Measurements from ENCODE around the gene KIAA0232.

KIAA0232 gene

GRCh38 chr4:6849691-6850090, 67.2 kb downstream of the KIAA0232 start (continued):
- TF ChIP-seq PATZ1 (CRISPR knock-in tag; IDR thresholded peaks at IDR 0.05; ENCODE audit: borderline replicate concordance) (no peak), TOX (CRISPR knock-in tag; IDR thresholded peaks at IDR 0.05; ENCODE audit: borderline replicate concordance) (no peak)

- TF ChIP-seq CSRNP3 (CRISPR knock-in tag; IDR thresholded peaks at IDR 0.05): no peak
- no peak for TF ChIP-seq ZC3H10 (CRISPR knock-in tag; IDR thresholded peaks at IDR 0.05)
- no peak for TF ChIP-seq OSR1 (CRISPR knock-in tag; IDR thresholded peaks at IDR 0.05)
- no peak for TF ChIP-seq ZFP3 (CRISPR knock-in tag; IDR thresholded peaks at IDR 0.05)
- TF ChIP-seq CREB5 (CRISPR knock-in tag; IDR thresholded peaks at IDR 0.05; ENCODE audit: low read depth): no peak
- TF ChIP-seq ISL1 (CRISPR knock-in tag; IDR thresholded peaks at IDR 0.05): no peak
- no peak for TF ChIP-seq ZNF565 (CRISPR knock-in tag; conservative IDR thresholded peaks at IDR 0.05; ENCODE audit: low read depth)
- no peak for TF ChIP-seq GLIS3 (CRISPR knock-in tag; IDR thresholded peaks at IDR 0.05)
- TF ChIP-seq RARB (CRISPR knock-in tag; IDR thresholded peaks at IDR 0.05): no peak
- no peak for TF ChIP-seq ARNTL (CRISPR knock-in tag; IDR thresholded peaks at IDR 0.05; ENCODE audit: borderline replicate concordance, low read depth)
- TF ChIP-seq TCF4 (CRISPR knock-in tag; IDR thresholded peaks at IDR 0.05; ENCODE audit: borderline replicate concordance): no peak
- no peak for TF ChIP-seq PATZ1 (CRISPR knock-in tag; IDR thresholded peaks at IDR 0.05; ENCODE audit: borderline replicate concordance)
- TF ChIP-seq PPARA (CRISPR knock-in tag; IDR thresholded peaks at IDR 0.05; ENCODE audit: borderline replicate concordance): no peak
- TF ChIP-seq ZFP30 (CRISPR knock-in tag; IDR thresholded peaks at IDR 0.05): no peak
- TF ChIP-seq BACH2 (CRISPR knock-in tag; IDR thresholded peaks at IDR 0.05; ENCODE audit: borderline replicate concordance): no peak
- TF ChIP-seq POU6F1 (CRISPR knock-in tag; IDR thresholded peaks at IDR 0.05; ENCODE audit: borderline replicate concordance, low read depth): no peak
- TF ChIP-seq ESRRG (CRISPR knock-in tag; IDR thresholded peaks at IDR 0.05): no peak
- no peak for TF ChIP-seq TSHZ2 (CRISPR knock-in tag; IDR thresholded peaks at IDR 0.05)
- no peak for TF ChIP-seq ZNF70 (CRISPR knock-in tag; IDR thresholded peaks at IDR 0.05)
- ATAC-seq: no peak
Observed at GRCh38 chr4:6851431-6851830, 68.9 kb downstream of the KIAA0232 start.

- no peak for ATAC-seq
- TF ChIP-seq GLIS3 (CRISPR knock-in tag; IDR thresholded peaks at IDR 0.05) (no peak), CREB5 (CRISPR knock-in tag; IDR thresholded peaks at IDR 0.05; ENCODE audit: low read depth) (no peak), ISL1 (CRISPR knock-in tag; IDR thresholded peaks at IDR 0.05) (no peak), SNAI2 (CRISPR knock-in tag; IDR thresholded peaks at IDR 0.05) (no peak), ZNF565 (CRISPR knock-in tag; conservative IDR thresholded peaks at IDR 0.05; ENCODE audit: low read depth) (no peak), RARB (CRISPR knock-in tag; IDR thresholded peaks at IDR 0.05) (no peak), BACH2 (CRISPR knock-in tag; IDR thresholded peaks at IDR 0.05; ENCODE audit: borderline replicate concordance) (no peak), ZNF8 (CRISPR knock-in tag; IDR thresholded peaks at IDR 0.05) (no peak), ZFP3 (CRISPR knock-in tag; IDR thresholded peaks at IDR 0.05) (no peak), CSDC2 (CRISPR knock-in tag; IDR thresholded peaks at IDR 0.05) (no peak), ESRRG (CRISPR knock-in tag; IDR thresholded peaks at IDR 0.05) (no peak), TOX (CRISPR knock-in tag; IDR thresholded peaks at IDR 0.05; ENCODE audit: borderline replicate concordance) (no peak), TSHZ2 (CRISPR knock-in tag; IDR thresholded peaks at IDR 0.05) (no peak)
Observed at GRCh38 chr4:6851962-6852361, 69.4 kb downstream of the KIAA0232 start.

All from SK-N-SH treated with all-trans-retinoic acid at 6 μM for 48 hours (cell line).